HG03457 (cell line): ENCODE results near the gene ZNF771.

Source experiments
- ATAC-seq: cut with Tn5 transposase; IDR thresholded peaks from one replicate; pipeline ENCODE4 v1.9.1; 2021; ENCODE audit warnings: moderate number of reproducible peaks; ENCODE audit not compliant: unreplicated experiment

The ZNF771 gene

GRCh38 chr16:30397776-30398660 lies 9.4 kb upstream of the ZNF771 start:
- ATAC-seq: no peak

DNA sequence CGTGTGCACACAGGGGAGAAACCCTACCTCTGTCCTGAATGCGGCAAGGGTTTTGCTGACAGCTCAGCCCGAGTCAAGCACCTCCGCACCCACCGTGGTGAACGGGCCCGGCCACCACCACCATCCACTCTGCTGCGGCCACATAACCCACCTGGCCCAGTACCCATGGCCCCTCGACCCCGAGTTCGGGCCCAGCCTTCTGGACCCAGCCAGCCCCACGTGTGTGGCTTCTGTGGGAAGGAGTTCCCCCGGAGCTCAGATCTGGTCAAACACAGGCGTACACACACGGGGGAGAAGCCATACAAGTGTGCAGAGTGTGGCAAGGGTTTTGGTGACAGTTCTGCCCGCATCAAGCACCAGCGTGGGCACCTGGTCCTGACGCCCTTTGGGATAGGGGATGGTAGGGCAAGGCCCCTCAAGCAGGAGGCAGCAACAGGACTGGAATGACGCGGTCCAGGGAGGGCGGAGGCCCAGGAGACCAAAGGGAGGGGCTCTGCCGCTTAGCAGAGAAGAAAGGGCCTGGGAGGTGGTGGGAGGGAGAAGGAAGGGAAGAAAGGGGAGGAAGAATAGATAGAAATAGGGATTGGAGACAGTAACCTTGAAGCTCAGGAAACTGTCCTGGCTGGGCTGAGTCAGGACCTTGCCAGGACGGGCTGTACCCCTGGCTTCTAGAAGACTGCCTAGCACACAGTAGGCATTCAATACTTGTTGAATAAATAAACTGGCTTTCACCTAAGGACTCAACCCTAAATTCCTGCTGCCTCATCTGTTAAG lies 8.6 kb upstream of the ZNF771 start:
- no peak for ATAC-seq

- ATAC-seq: no peak
Observed at GRCh38 chr16:30399435-30400186, 7.8 kb upstream of the ZNF771 start.

- ATAC-seq: no peak
Observed at GRCh38 chr16:30401768-30402425, 5.5 kb upstream of the ZNF771 start.

GRCh38 chr16:30406795-30407101 lies 658 bp upstream of the ZNF771 start:
- ATAC-seq: no peak

- ATAC-seq: no peak
Observed at GRCh38 chr16:30407804-30408534, 563 bp downstream of the ZNF771 start.

DNA sequence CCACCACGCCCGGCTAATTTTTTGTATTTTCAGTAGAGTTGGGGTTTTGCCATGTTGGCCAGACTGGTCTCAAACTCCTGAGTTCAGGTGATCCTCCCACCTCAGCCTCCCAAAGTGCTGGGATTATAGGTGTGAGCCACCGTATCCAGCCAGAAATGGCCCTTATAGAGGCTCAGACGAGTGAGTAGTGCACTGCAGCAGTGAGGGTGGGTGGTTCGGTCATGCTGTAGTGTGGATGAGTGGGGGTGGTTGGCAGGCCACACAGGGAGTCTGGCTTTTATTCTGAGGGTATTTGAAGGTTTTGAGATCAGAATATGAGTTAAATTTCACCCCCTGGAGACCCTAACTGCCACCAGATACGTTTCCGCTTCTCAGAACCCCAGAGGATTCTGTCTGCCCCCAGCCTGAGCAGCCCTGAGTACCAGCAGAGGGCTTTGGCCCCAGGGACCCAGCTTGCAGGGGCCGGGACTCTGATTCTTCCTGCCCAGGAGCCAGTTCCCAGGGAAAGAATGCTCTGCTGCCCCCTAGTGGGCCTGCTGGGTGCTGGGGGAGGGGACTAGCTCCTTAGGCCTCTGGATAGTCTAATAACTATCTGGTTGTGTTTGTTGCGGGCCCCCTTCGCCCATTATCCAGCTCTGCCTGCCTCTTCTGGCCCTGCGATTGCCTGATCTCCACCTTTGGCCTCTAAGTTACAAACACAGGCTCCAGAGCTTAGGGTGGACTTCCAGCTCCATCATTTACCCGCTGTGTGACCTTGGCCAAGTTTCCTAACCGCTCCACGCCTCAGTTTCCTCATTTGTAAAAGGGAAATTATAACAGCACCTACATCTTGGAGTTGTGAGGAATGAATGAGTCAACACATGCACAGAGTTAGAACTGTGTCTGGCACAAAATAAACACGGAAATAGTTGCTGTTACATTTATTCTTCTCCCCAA lies 2.0 kb downstream of the ZNF771 start:
- ATAC-seq: no peak

DNA sequence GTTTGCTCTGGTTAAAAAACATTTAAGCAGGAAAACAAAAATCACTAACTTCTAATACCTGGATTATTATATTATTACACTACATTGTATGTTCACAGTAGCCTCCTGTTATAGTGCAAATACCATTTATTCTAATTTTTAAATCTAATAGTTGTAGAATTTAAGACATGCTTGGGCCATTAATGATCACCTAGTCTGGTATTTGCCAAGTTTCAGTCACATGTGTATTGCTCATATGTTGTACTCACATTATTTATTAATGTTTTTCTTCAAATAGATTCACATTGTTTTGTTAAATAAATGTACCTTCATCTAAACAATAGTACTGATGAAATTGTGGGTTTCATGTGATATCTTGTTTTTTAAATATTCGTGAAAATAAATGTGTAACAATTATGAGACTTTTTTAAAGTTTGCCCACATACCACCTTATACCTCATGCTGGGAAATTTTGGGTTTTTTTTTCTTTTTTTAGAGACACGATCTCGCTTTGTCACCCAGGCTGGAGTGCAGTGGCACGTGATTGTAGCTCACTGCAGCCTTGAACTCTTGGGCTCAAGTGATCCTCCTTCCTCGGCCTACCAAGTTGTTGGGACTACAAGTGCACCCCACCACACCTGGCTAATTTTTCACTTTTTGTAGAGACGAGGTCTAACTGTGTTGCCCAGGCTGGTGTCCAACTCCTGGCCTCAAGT lies 5.9 kb downstream of the ZNF771 start:
- ATAC-seq: no peak

- no peak for ATAC-seq
Observed at GRCh38 chr16:30414159-30414558, 6.8 kb downstream of the ZNF771 start.

GRCh38 chr16:30416047-30416603 lies 8.7 kb downstream of the ZNF771 start:
- no peak for ATAC-seq

DNA sequence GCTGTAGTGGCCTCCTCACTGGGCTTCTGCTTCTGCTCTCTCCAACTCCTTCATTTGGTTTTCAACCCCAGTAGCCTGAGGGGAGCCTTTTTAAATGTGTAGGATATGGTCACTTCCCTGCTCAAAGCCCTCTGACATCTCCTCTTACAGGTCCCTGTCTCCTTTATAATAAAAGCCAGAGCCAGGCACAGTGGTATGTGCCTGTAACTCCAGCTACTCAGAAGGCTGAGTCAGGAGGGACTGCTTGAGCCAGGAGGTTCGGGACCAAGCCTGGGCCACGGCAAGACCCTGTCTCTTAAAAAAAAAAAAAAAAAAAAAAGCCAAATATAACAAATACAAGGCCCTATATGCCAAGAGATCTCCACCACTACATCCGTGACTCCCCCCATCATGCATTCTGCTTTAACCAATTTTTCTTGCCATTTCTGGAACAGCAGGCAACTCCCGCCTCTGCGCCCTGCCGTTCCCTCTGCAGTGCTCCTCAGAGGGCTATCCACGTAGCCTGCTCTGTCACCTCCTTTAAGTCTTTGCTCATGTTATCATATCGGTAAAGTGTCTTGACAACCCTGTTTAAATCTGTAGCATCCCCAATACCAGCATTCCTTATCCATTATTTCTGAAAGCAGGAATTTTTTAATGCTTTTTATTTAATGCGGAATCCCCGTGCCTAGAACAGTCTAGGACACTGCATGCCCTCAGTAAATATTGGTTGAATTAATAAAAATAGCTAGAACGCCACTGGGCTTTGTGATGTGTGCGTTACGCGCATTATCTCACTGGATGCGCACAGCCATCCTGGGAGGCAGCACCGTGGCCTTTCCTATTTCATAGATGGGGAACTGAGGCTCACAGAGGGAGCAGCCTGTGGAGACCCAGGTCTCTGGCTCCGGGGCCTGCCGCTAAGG lies 9.5 kb downstream of the ZNF771 start:
- ATAC-seq: no peak

DNA sequence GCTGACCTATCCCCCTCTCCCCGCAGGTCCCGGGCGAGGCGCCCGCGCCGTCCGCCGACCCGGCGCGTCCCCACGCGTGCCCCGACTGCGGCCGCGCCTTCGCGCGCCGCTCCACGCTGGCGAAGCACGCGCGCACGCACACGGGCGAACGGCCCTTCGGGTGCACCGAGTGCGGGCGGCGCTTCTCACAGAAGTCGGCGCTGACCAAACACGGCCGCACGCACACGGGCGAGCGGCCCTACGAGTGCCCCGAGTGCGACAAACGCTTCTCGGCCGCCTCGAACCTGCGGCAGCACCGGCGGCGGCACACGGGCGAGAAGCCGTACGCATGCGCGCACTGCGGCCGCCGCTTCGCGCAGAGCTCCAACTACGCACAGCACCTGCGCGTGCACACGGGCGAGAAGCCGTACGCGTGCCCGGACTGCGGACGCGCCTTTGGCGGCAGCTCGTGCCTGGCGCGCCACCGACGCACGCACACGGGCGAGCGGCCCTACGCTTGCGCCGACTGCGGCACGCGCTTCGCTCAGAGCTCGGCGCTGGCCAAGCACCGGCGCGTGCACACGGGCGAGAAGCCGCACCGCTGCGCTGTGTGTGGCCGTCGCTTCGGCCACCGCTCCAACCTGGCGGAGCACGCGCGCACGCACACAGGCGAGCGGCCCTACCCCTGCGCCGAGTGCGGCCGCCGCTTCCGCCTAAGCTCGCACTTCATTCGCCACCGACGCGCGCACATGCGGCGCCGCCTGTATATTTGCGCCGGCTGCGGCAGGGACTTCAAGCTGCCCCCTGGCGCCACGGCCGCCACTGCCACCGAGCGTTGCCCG lies 10.3 kb downstream of the ZNF771 start:
- ATAC-seq: peak; percentile 63

- ATAC-seq: no peak
Observed at GRCh38 chr16:30418350-30419181, 11.2 kb downstream of the ZNF771 start.

DNA sequence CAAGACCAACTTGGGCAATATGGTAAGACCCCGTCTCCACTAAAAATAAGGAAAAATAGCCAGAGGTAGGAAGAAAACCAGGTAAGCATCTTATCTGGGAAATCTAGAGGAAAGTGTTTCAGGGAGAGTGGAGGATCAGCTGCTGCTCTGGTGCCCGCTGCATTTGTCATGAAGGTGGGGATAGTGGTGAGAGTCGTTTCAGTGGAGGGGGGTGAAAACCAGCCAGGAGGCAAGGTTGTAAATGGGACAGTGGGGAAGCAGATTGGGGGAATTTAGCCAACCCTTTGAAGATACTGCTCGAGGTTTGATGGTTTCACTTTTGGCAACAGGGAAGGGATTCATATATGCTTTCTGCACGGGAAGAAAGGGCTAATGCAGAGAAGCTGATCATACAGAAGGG lies 13.6 kb downstream of the ZNF771 start:
- no peak for ATAC-seq

DNA sequence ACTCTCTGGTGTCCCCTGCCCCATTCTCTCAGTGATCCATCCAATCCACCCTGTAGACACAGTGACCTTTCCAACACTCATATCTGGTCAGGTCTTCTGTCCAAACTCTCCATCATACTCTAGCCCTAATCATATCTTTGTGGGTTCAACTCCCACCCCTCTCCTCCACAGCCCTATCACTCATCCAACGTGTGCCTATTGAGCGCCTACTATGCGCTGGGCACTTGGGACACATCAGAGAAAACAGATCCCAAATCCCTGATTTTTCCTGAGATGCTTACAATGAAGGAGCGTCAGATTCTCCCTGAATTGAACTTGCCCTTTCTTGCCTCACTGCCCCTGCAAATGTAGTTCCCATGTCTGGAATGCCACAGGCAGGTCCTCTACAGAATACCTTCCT lies 20.6 kb downstream of the ZNF771 start:
- ATAC-seq: no peak

GRCh38 chr16:30429418-30429677 lies 21.9 kb downstream of the ZNF771 start:
- ATAC-seq: no peak
